ENCODE measurements around the gene SYTL1. TPM values are rescaled to one million over a fixed set of nuclear protein-coding genes. Genes with fewer than 3 reads are reported as not detected.

Gene SYTL1
- total RNA-seq, 2 donors from 2014 or later, result 24.2 to 39.5 TPM

DNA sequence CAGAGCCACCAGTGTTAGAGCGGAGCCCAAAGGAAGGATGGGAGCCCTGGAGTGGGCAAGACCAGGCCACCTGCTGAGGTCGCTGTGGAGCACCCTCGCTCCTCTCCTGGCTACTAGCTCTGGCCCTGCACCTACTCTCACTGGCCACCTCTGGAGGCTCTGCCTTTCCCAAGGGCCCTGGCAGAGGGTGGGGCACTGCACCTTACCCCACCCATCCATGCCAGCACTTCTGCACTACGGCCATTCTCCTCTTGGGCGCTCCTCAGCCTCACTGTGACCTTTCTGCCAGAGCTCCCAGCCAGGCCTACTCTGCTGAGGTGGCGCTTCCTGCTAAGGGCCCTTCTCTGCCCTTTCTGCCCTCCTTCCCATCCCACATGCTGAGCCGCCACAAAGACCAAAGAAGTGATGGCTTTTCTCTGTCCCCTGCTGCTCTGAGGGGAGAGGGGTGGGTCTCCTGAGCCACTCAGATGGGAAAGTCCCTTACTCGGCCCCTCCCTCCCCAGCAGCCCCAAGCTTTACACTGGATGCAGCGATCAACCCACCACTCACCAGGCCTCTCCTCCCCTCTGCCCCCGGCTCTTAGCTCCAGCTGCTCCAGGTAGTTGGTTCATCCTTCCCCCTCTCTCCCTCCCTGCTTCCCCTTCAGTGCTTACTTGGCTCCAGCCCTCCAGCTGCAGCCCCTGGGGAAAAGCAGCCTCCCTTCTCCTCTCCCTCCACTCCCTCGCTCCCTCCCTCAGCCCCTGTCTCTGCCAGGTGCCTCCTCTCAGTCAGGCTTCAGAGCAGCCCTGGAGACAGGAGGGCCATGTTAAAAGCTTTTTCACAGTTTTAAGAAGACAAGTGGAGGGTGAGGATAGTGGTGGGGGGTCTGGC lies 34.7 kb upstream of the SYTL1 start:
- Mint-ChIP-seq H3K4me1 (ENCODE audit: low read depth in 2 of 2) (no peaks in the 10 kb centered on the region), H3K4me3 (no peak overlapping the region), H3K27me3 (no peaks in the 10 kb centered on the region), H3K27ac (no peak overlapping the region), H3K36me3 (no peaks in the 10 kb centered on the region), H3K9me3 (no peaks in the 10 kb centered on the region)
- DNase-seq (ENCODE audit: low spot score), result no peak
- ATAC-seq, result peak; percentile 11 to 12

DNA sequence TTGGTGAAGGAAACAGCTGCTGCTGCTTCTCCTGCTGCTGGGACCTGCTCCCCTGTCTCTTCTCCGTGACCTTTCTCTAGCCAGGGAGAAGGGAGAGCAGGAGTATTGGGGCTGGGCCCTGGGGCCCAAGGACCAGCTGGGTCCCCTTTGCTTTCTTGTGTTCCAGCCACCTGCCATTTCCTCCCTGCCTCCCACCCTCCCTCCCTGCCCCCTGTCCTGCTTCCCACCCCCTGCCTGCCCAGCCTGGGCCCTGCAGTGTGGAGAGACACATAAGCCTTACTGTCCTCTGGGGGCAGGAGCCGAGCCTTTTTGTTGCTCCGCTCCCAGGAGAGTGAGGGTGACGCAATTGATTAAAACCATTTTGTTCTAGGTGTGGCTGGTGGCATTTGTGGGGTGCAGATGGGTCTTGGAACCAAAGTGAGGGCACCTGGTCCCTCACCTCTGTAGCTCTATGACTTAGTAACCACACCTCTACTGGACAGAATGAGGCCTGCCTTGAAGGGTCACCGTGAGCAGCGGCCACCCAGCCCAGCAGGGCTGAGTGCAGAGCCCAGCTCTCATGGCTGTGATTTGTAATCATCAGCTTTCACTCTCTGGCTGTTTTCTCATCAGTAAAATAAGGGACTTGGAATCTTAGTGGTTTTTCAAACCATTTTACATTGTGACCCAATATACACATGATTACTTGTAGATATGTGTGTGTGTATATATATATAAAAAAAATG lies 33.8 kb upstream of the SYTL1 start:
- H3K36me3 Mint-ChIP-seq, result no peaks in the 10 kb centered on the region
- no peaks in the 10 kb centered on the region for H3K27me3 Mint-ChIP-seq
- no peaks in the 10 kb centered on the region for H3K4me1 Mint-ChIP-seq (ENCODE audit: low read depth in 2 of 2)
- no peak overlapping the region for H3K27ac Mint-ChIP-seq
- H3K9me3 Mint-ChIP-seq, result no peaks in the 10 kb centered on the region
- H3K4me3 Mint-ChIP-seq, result no peak overlapping the region
- ATAC-seq (no peak), DNase-seq (ENCODE audit: low spot score) (no peak)

DNA sequence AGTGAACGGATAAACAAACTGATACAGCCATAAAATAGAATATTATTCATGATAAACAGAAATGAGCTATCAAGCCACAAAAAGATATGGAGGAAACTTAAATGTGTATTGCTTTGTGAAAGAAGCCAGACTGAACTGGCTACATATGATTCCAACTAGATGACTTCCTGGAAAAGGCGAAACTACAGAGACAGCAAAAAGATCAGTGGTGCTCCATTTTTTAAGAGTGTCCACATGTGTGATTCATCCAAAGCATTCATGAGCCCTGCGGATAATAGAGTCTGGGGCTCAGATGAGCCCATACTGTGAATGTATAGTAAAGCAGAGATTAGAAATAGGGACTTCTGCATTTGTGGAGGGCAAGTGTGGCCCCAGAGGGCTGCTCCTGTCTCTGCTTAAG lies 27.7 kb upstream of the SYTL1 start:
- no peak for ATAC-seq
- H3K27me3 Mint-ChIP-seq, result peaks cover 0 to 4% of the 10 kb centered on the region in 2 donors
- no peak for DNase-seq (ENCODE audit: low spot score)
- no peaks in the 10 kb centered on the region for H3K4me1 Mint-ChIP-seq (ENCODE audit: low read depth in 2 of 2)
- H3K36me3 Mint-ChIP-seq, result no peaks in the 10 kb centered on the region
- peak overlapping the region in 1 of 2 donors; percentile 33 for H3K27ac Mint-ChIP-seq
- no peak overlapping the region for H3K4me3 Mint-ChIP-seq
- H3K9me3 Mint-ChIP-seq, result no peaks in the 10 kb centered on the region

DNA sequence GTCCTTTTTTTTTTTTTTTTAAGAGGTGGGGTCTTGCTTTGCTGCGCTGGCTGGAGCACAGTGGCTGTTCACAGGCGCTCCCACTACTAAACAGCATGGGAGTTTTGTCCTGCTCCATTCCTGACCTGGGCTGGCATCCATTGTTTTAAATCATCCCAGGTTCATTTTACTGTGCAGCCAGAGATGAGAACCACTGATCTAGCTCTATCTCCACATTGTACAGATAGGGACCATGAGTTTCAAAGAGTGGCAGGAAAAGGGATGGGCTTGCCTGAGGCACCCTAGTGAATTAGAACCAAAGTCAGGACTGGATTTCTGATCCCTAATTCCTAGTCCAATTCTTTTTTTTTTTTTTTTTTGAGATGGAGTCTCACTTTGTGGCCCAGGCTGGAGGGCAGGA lies 27.1 kb upstream of the SYTL1 start:
- no peaks in the 10 kb centered on the region for H3K4me1 Mint-ChIP-seq (ENCODE audit: low read depth in 2 of 2)
- no peaks in the 10 kb centered on the region for H3K36me3 Mint-ChIP-seq
- H3K27ac Mint-ChIP-seq, result no peak overlapping the region
- no peaks in the 10 kb centered on the region for H3K9me3 Mint-ChIP-seq
- no peak overlapping the region for H3K4me3 Mint-ChIP-seq
- no peak for ATAC-seq
- no peak for DNase-seq (ENCODE audit: low spot score)
- peaks cover 4 to 6% of the 10 kb centered on the region in 2 donors for H3K27me3 Mint-ChIP-seq

DNA sequence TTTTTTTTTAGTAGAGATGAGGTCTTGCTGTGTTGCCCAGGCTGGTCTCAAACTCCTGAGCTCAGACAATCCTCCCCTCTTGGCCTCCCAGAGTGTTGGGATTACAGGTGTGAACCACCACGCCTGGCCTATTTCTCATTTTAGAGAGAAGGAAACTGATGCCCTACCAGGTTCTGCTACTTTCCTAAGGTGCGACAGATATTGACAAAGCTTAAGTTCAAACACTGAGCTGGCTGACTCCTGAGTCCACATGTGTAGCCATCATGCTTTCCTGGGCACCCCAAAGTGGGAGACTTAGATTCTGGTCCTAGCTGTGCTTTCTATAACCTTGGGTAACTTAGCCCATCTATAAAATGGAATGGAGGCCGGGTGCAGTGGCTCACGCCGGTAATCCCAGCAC lies 25.0 kb upstream of the SYTL1 start:
- H3K27me3 Mint-ChIP-seq, result peaks cover 8% of the 10 kb centered on the region in 2 donors
- no peaks in the 10 kb centered on the region for H3K4me1 Mint-ChIP-seq (ENCODE audit: low read depth in 2 of 2)
- H3K36me3 Mint-ChIP-seq, result no peaks in the 10 kb centered on the region
- no peak overlapping the region for H3K4me3 Mint-ChIP-seq
- H3K27ac Mint-ChIP-seq, result no peak overlapping the region
- no peaks in the 10 kb centered on the region for H3K9me3 Mint-ChIP-seq
- DNase-seq (ENCODE audit: low spot score), result no peak
- no peak for ATAC-seq

DNA sequence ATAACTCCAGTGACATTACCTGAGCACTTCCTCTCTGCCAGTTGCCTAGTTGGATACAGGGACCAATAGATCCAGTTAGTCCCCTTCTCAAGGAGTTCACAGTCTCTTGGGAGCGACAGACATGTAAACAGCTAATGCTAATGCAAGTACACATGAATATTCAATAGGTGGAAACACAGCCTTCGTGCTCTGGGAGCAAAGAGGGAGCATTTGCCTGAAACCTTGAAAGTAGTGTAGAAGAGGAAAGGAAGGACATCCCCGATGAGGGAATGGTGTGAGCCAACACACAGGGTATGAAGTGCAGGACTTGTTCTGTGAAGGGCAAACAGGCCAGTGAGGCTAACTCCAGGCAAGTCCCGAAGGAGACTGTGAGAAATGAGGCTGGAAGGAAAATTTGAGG lies 23.7 kb upstream of the SYTL1 start:
- no peak overlapping the region for H3K27ac Mint-ChIP-seq
- ATAC-seq, result no peak
- peaks cover 8% of the 10 kb centered on the region in 2 donors for H3K27me3 Mint-ChIP-seq
- no peak overlapping the region for H3K4me3 Mint-ChIP-seq
- DNase-seq (ENCODE audit: low spot score), result peak; percentile 45
- H3K4me1 Mint-ChIP-seq (ENCODE audit: low read depth in 2 of 2), result peaks cover 4 to 6% of the 10 kb centered on the region in 2 donors
- H3K36me3 Mint-ChIP-seq, result no peaks in the 10 kb centered on the region
- no peaks in the 10 kb centered on the region for H3K9me3 Mint-ChIP-seq

DNA sequence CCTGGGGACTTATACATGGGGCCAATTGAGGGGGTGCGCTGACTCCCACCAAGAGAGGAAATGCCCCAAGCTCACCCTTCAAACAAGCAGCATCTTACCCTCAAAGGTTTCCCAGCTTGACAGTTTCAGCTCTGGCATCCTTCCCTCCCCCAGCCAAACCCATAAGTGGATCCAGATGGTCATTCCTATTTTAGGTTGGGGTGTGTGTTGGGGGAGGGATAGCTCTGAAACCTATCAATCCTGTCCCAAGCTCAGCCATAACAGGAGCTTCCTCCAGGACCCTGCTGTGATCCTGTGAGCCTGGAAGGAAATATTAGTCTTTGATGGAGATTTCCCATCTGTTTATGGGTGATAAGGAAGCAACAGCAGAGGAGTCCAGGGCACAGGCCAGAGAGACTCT lies 23.2 kb upstream of the SYTL1 start:
- H3K36me3 Mint-ChIP-seq, result no peaks in the 10 kb centered on the region
- H3K27me3 Mint-ChIP-seq, result peaks cover 8% of the 10 kb centered on the region in 2 donors
- DNase-seq (ENCODE audit: low spot score) (peak; percentile 13), ATAC-seq (no peak)
- no peaks in the 10 kb centered on the region for H3K9me3 Mint-ChIP-seq
- H3K4me3 Mint-ChIP-seq, result no peak overlapping the region
- peaks cover 6 to 11% of the 10 kb centered on the region in 2 donors for H3K4me1 Mint-ChIP-seq (ENCODE audit: low read depth in 2 of 2)
- H3K27ac Mint-ChIP-seq, result no peak overlapping the region

DNA sequence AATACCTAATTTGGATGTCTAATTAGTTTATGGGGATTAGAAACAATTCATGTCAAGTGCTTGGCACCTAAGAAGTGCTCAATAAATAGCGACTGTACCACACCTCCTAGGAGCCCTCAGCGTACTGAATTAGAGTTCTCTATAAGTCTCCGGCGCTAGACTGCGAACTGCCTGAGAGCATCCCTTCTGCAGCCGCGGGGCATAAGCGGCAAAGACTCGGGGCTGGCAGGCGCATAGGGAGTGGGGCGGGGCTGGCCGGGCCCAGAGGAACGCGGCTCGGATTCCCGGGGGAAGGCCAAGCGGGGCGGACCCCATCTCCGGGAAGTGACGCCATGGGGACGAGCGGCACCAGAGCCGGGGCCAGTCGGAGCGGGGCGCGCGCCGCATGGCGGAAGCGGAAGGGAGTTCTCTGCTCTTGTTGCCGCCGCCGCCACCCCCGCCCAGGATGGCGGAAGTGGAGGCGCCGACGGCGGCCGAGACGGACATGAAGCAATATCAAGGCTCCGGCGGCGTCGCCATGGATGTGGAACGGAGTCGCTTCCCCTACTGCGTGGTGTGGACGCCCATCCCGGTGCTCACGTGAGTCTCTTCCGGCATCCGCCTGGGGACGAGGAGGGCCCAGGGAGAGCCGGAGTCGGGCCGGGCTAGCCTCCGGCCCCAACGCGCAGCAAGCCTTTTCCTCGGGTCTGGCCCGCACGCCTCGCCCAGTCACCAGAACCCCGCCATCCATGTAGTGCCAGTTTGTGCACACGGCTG lies 19.8 kb upstream of the SYTL1 start, which contains the start of gene TMEM222:
TSS of gene TMEM222 (plus strand) at position 351 of the 756 bp plus-strand sequence. CDS start at position 386, 35 bp downstream.
- peak; percentile 99 for ATAC-seq
- DNase-seq (ENCODE audit: low spot score), result peak; percentile 99
- peaks cover 19 to 29% of the 10 kb centered on the region in 2 donors for H3K4me1 Mint-ChIP-seq (ENCODE audit: low read depth in 2 of 2)
- H3K27ac Mint-ChIP-seq, result peak within 1 kb of the TSS; percentile 88 to 93
- H3K9me3 Mint-ChIP-seq, result no peaks in the 10 kb centered on the region
- H3K36me3 Mint-ChIP-seq, result no peaks in the 10 kb centered on the region
- H3K4me3 Mint-ChIP-seq, result peak within 1 kb of the TSS; percentile 94
- peaks cover 8% of the 10 kb centered on the region in 2 donors for H3K27me3 Mint-ChIP-seq

DNA sequence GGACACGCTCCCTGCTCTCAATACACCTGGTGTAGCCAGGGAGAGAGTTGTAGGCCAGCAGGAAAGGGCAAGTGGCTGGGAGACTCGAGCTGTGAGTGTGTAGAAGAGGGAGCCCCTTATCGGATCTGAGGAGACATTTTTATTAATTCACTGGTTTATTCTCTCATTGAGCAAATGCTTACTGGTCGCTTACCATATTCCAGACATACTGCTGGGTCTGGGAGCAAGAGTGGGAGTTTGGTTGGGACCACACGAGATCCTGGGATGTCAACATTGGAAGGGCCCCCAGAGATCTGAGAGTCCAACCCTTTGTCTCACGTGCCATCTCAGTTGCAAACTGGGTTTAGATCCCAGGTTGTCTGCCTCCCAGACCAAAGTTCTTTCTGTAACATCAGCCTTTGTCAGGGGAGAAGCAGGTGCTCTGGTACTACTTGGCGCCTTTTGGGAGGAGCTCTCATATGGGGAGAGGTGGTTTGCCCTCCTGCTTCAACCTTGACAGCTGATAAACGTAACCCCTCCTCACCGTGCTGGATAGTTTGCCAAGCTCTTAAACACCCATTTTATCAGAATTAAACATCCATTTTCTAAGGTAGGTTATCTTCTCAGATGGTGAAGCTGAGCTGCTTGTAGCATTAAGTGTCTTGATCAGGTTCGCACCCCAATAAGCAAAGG lies 19.1 kb upstream of the SYTL1 start:
- H3K4me1 Mint-ChIP-seq (ENCODE audit: low read depth in 2 of 2), result peaks cover 20 to 29% of the 10 kb centered on the region in 2 donors
- no peak for ATAC-seq
- DNase-seq (ENCODE audit: low spot score), result peak; percentile 55

DNA sequence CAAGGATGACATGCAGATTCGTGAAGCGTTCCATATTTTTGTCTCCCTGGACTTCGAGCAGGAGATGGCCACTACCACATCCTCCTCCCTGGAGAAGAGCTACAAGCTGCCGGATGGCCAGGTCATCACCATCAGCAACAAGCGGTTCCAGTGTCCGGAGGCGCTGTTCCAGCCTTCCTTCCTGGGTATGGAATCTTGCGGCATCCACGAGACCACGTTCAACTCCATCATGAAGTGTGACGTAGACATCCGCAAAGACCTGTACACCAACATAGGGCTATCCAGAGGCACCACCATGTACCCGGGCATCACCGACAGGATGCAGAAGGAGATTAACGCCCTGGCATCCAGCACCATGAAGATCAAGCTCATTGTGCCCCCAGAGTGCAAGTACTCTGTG lies 16.5 kb upstream of the SYTL1 start:
- ATAC-seq, result no peak
- no peak overlapping the region for H3K27ac Mint-ChIP-seq
- no peaks in the 10 kb centered on the region for H3K36me3 Mint-ChIP-seq
- H3K27me3 Mint-ChIP-seq, result no peaks in the 10 kb centered on the region
- no peak overlapping the region for H3K4me3 Mint-ChIP-seq
- peaks cover 37 to 42% of the 10 kb centered on the region in 2 donors for H3K4me1 Mint-ChIP-seq (ENCODE audit: low read depth in 2 of 2)
- no peaks in the 10 kb centered on the region for H3K9me3 Mint-ChIP-seq
- peak; percentile 29 for DNase-seq (ENCODE audit: low spot score)

More for the DNA sequence above, 19.1 kb upstream of the SYTL1 start:
- Mint-ChIP-seq H3K9me3 (no peaks in the 10 kb centered on the region), H3K36me3 (no peaks in the 10 kb centered on the region), H3K4me3 (peak overlapping the region; percentile 94), H3K27me3 (peaks cover 8% of the 10 kb centered on the region in 2 donors), H3K27ac (peak overlapping the region; percentile 88 to 93)

DNA sequence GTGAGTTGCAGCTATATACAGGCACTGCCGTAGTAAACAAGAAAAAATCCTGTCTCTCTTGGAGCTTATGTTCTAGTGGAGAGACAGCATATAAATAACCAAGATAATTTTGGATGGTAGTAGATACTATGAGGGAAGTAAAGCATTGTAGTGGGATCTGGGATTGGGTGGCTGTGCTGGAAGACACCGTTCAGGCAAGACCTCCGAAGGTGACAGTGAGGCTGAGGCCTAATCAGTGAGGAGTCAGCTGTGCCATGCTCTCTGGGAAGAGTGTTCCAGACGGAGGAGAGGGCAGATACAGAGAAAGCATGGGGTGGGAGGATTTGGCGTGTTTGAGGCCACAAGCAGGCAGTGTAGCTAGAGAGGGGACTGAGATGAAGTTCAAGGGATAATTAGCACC lies 13.9 kb upstream of the SYTL1 start:
- DNase-seq (ENCODE audit: low spot score) (peak; percentile 50), ATAC-seq (no peak)
- Mint-ChIP-seq H3K36me3 (no peaks in the 10 kb centered on the region), H3K4me1 (ENCODE audit: low read depth in 2 of 2) (peaks cover 38 to 57% of the 10 kb centered on the region in 2 donors), H3K27ac (no peak overlapping the region), H3K27me3 (no peaks in the 10 kb centered on the region), H3K4me3 (no peak overlapping the region), H3K9me3 (no peaks in the 10 kb centered on the region)

DNA sequence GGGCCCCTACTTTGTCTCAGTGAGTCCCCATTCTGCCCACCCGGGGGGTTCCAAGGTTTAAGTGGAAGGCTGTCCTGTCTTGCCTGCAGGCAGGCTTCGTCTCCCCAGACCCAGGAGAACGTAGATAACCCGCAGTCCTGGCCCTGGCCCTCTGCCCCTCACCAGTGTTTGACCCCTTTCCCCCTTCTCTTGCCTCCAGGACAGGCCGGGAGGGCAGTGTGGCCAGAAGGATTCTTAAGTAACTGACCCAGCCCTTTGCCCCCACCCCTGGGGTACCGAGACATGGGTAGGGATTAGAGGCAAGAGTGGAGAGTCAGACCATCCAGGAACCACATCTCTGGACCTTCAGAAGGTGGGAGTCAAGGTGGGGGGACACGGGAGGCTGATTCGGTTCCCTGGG lies 11.0 kb upstream of the SYTL1 start:
- no peak overlapping the region for H3K4me3 Mint-ChIP-seq
- H3K27me3 Mint-ChIP-seq, result no peaks in the 10 kb centered on the region
- peak overlapping the region in 1 of 2 donors; percentile 56 for H3K27ac Mint-ChIP-seq

DNA sequence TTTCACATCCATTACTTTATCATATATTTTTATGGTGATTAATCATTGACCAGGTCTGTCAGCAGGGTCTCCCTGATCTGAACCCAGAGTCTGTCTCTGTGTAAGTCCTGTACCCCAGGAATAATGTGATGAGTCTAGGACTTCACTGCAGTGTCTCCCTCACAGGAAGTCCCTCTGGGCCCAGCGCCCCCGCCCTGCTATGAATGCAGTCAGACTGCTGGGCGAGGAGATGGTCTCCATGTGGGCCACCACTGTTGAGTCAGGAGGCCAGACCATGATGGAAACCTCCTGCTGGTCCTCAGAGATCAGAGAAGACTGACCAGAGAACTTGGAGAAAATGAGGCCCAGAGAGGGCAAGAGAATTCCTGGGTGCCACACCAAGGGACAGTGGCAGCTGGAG lies 10.4 kb upstream of the SYTL1 start:
- Mint-ChIP-seq H3K27ac (peak overlapping the region in 1 of 2 donors; percentile 56), H3K36me3 (no peaks in the 10 kb centered on the region), H3K27me3 (no peaks in the 10 kb centered on the region), H3K4me3 (no peak overlapping the region), H3K9me3 (no peaks in the 10 kb centered on the region), H3K4me1 (ENCODE audit: low read depth in 2 of 2) (peaks cover 28 to 37% of the 10 kb centered on the region in 2 donors)
- ATAC-seq, result no peak
- peak; percentile 52 for DNase-seq (ENCODE audit: low spot score)

More for the DNA sequence above, 11.0 kb upstream of the SYTL1 start:
- peaks cover 32 to 42% of the 10 kb centered on the region in 2 donors for H3K4me1 Mint-ChIP-seq (ENCODE audit: low read depth in 2 of 2)
- H3K9me3 Mint-ChIP-seq, result no peaks in the 10 kb centered on the region
- H3K36me3 Mint-ChIP-seq, result no peaks in the 10 kb centered on the region
- ATAC-seq (no peak), DNase-seq (ENCODE audit: low spot score) (peak; percentile 23)

Measured in natural killer cell treated with Interleukin-12 subunit alpha and Interleukin-12 subunit beta and Interleukin-15 and Interleukin-18, amount 100 ng/mL, for 72 hours (primary cell).